HEK293T (cell line): ENCODE results near the gene MRPL43.

Experiments
- ARNT ChIP-seq: fragments of 450-650 bp; IDR thresholded peaks from 2 replicates; pipeline ENCODE4 v1.6.1; 2017; ENCODE audit warnings: mild to moderate bottlenecking
- ELF4 ChIP-seq: fragments of 450-650 bp; IDR thresholded peaks from 2 replicates; pipeline ENCODE4 v1.6.1; 2017; ENCODE audit warnings: antibody characterized with exemption
- FOXA1 ChIP-seq: fragments of 450-650 bp; IDR thresholded peaks from 2 replicates; pipeline ENCODE4 v1.6.1; 2016; ENCODE audit warnings: mild to moderate bottlenecking
- FOXK2 ChIP-seq: fragments of 450-650 bp; IDR thresholded peaks from 2 replicates; pipeline ENCODE4 v1.6.1; 2016; ENCODE audit warnings: mild to moderate bottlenecking
- FOXM1 ChIP-seq: fragments of 450-650 bp; IDR thresholded peaks from 2 replicates; pipeline ENCODE4 v1.6.1; 2017; ENCODE audit warnings: mild to moderate bottlenecking, borderline replicate concordance
- L3MBTL2 ChIP-seq: fragments of 450-650 bp; conservative IDR thresholded peaks from 2 replicates; pipeline ENCODE4 v1.6.1; 2016; ENCODE audit warnings: mild to moderate bottlenecking
- NFRKB ChIP-seq: fragments of 450-650 bp; IDR thresholded peaks from 2 replicates; pipeline ENCODE4 v1.6.1; 2016; ENCODE audit warnings: mild to moderate bottlenecking, moderate library complexity
- SUZ12 ChIP-seq: fragments of 450-650 bp; IDR thresholded peaks from 2 replicates; pipeline ENCODE4 v1.6.1; 2016; ENCODE audit warnings: mild to moderate bottlenecking
- TARDBP ChIP-seq: fragments of 450-650 bp; IDR thresholded peaks from 2 replicates; pipeline ENCODE4 v1.6.1; 2016
- ZNF384 ChIP-seq: fragments of 450-650 bp; IDR thresholded peaks from 2 replicates; pipeline ENCODE4 v1.6.1; 2016
- TF ChIP-seq, protein P1 (sequence below): fragments of 450-650 bp; IDR thresholded peaks from 2 replicates; pipeline ENCODE4 v1.6.1; 2016

DNA sequence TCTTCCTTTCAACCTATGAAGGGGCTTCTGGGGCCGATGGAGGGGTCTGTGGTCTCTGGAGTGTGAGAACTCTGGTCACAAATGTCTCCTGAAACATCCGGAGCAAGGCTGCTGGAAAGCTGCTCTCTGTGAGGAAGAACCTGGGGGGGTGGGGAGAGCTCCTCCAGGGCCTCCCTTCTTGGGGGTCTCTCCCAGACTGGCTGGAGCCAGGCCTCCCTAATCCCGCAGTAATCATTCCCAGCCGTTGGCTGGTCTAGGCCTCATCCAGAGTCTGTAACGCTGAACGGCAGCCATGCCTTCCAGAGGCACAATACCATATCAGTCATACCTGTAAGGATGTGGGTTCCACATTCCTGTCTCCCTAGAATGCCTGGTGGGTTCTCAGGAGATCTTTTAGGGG, 7.9 kb upstream of the MRPL43 start:
- TF ChIP-seq FOXA1 (no peak), FOXK2 (no peak), NFRKB (no peak), L3MBTL2 (no peak), FOXM1 (no peak), ELF4 (no peak), ARNT (no peak), ZNF384 (no peak), TARDBP (no peak), SUZ12 (no peak)
- TF ChIP-seq, protein P1, sequence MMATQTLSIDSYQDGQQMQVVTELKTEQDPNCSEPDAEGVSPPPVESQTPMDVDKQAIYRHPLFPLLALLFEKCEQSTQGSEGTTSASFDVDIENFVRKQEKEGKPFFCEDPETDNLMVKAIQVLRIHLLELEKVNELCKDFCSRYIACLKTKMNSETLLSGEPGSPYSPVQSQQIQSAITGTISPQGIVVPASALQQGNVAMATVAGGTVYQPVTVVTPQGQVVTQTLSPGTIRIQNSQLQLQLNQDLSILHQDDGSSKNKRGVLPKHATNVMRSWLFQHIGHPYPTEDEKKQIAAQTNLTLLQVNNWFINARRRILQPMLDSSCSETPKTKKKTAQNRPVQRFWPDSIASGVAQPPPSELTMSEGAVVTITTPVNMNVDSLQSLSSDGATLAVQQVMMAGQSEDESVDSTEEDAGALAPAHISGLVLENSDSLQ = no peak
